Activated CD8-positive, alpha-beta T cell treated with anti-CD3 and anti-CD28 coated beads for 36 hours (primary cell): ENCODE measurements around the gene EFCAB11. TPM values are rescaled to one million over a fixed set of nuclear protein-coding genes. Genes with fewer than 3 reads are reported as not detected.

Experiments used
- ATAC-seq: fragments of 200-7000 bp; cut with Tn5 transposase; one replicate; pipeline ENCODE4 v1.10.0; 2021; ENCODE audit warnings: mild to moderate bottlenecking, moderate library complexity
- CTCF ChIA-PET: fragments of 350-600 bp; sonication (Branson Sonifier 250); formaldehyde crosslinking; loops from one replicate; lab custom pipeline; 2021; ENCODE audit warnings: antibody characterized with exemption; lab: Charles Lee
- POLR2A ChIA-PET: fragments of 350-600 bp; sonication (Branson Sonifier 250); formaldehyde crosslinking; loops from one replicate; lab custom pipeline; 2021; ENCODE audit warnings: antibody characterized with exemption; lab: Charles Lee
- DNase-seq: peaks from one replicate; pipeline ENCODE4 v3.0.0-alpha.2; 2020
- H3K27ac Mint-ChIP-seq: one replicate; pipeline ENCODE4 v1.8.0; 2021; ENCODE audit warnings: mild to moderate bottlenecking, mixed read lengths
- H3K27me3 Mint-ChIP-seq: one replicate; pipeline ENCODE4 v1.8.0; 2021; ENCODE audit warnings: mixed read lengths
- H3K36me3 Mint-ChIP-seq: one replicate; pipeline ENCODE4 v1.8.0; 2021; ENCODE audit warnings: low read depth, mixed read lengths
- H3K4me1 Mint-ChIP-seq: one replicate; pipeline ENCODE4 v1.8.0; 2021; ENCODE audit warnings: low read depth, mixed read lengths
- H3K4me3 Mint-ChIP-seq: one replicate; pipeline ENCODE4 v1.8.0; 2021; ENCODE audit warnings: mild to moderate bottlenecking, moderate library complexity, mixed read lengths
- H3K9me3 Mint-ChIP-seq: one replicate; pipeline ENCODE4 v1.8.0; 2021; ENCODE audit warnings: mixed read lengths
- CTCF ChIP-seq: fragments of 200-600 bp; IDR thresholded peaks from one replicate; pipeline ENCODE4 v1.8.0; 2022; ENCODE audit warnings: antibody characterized with exemption, mild to moderate bottlenecking
- intact Hi-C: fragments of 100-400 bp; cut with micrococcal nuclease; formaldehyde crosslinking; loops from one replicate; pipeline ENCODE4 v1.10.0; 2022
- total RNA-seq, 2 experiments: library from RNA; stranded (reverse); gene quantifications; one replicate each; pipeline ENCODE4 v1.2.3, GENCODE V29; 2021

The EFCAB11 gene
- total RNA-seq, 2 experiments from 2014 or later, result 6.6 to 8.4 TPM

- ChIA-PET POLR2A (interaction anchor here (1.0 kb wide), 1 partner anchor 139 kb away, joined by 3 read pairs; no protein-coding TSS in a partner anchor), CTCF (no interaction called here)
- Mint-ChIP-seq H3K4me3 (no peak overlapping the region), H3K9me3 (peaks cover 13% of the 10 kb centered on the region), H3K27ac (no peak overlapping the region), H3K27me3 (no peaks in the 10 kb centered on the region), H3K36me3 (peaks cover 7% of the 10 kb centered on the region), H3K4me1 (peaks cover 28% of the 10 kb centered on the region)
- intact Hi-C loops, result no loop called here
- no peak for TF ChIP-seq CTCF
- ATAC-seq, result no peak
- no peak for DNase-seq
These were observed 200.6 kb downstream of the EFCAB11 start for GRCh38 chr14:89753828-89754412.

- ChIA-PET POLR2A (interaction anchor here (1.0 to 1.2 kb wide), 4 partner anchors 12 to 131 kb away, joined by 4 to 5 read pairs (median 4); no protein-coding TSS in a partner anchor), CTCF (interaction anchor here (0.7 to 1.5 kb wide), 8 partner anchors 16 to 710 kb away, joined by 3 to 6 read pairs (median 3); no protein-coding TSS in a partner anchor)
- peak; percentile 55 for DNase-seq
- H3K4me3 Mint-ChIP-seq, result no peak overlapping the region
- peaks cover 3% of the 10 kb centered on the region for H3K36me3 Mint-ChIP-seq
- H3K4me1 Mint-ChIP-seq, result peaks cover 25% of the 10 kb centered on the region
- H3K27me3 Mint-ChIP-seq, result no peaks in the 10 kb centered on the region
- no peak for TF ChIP-seq CTCF
- intact Hi-C loops, result no loop called here
- H3K9me3 Mint-ChIP-seq, result peaks cover 18% of the 10 kb centered on the region
- peak; percentile 61 for ATAC-seq
- H3K27ac Mint-ChIP-seq, result peak overlapping the region; percentile 14
These were observed 203.6 kb downstream of the EFCAB11 start for GRCh38 chr14:89750908-89751392.

GRCh38 chr14:89750281-89750755 lies 204.2 kb downstream of the EFCAB11 start:
- peaks cover 18% of the 10 kb centered on the region for H3K9me3 Mint-ChIP-seq
- intact Hi-C loops, result no loop called here
- POLR2A ChIA-PET, result interaction anchor here (1.2 kb wide), 1 partner anchor 130 kb away, joined by 4 read pairs; no protein-coding TSS in a partner anchor

GRCh38 chr14:89748004-89748403 lies 206.5 kb downstream of the EFCAB11 start:
- H3K9me3 Mint-ChIP-seq, result peaks cover 13% of the 10 kb centered on the region
- DNase-seq (peak; percentile 31), ATAC-seq (no peak)
- no peaks in the 10 kb centered on the region for H3K36me3 Mint-ChIP-seq
- H3K27me3 Mint-ChIP-seq, result no peaks in the 10 kb centered on the region
- H3K27ac Mint-ChIP-seq, result no peak overlapping the region
- intact Hi-C loops, result no loop called here
- H3K4me3 Mint-ChIP-seq, result no peak overlapping the region
- peaks cover 26% of the 10 kb centered on the region for H3K4me1 Mint-ChIP-seq
- CTCF ChIA-PET, result interaction anchor here (0.6 to 0.8 kb wide), 2 partner anchors 13 to 77 kb away, joined by 3 to 4 read pairs; no protein-coding TSS in a partner anchor
- POLR2A ChIA-PET, result no interaction called here
- TF ChIP-seq CTCF, result no peak

More at GRCh38 chr14:89750281-89750755, 204.2 kb downstream of the EFCAB11 start:
- ATAC-seq (no peak), DNase-seq (no peak)
- Mint-ChIP-seq H3K27me3 (no peaks in the 10 kb centered on the region), H3K4me1 (peaks cover 25% of the 10 kb centered on the region), H3K36me3 (peaks cover 3% of the 10 kb centered on the region), H3K4me3 (no peak overlapping the region), H3K27ac (no peak overlapping the region)
- TF ChIP-seq CTCF, result no peak
- CTCF ChIA-PET, result interaction anchor here (1.1 to 1.5 kb wide), 4 partner anchors 17 to 709 kb away, joined by 3 to 6 read pairs (median 4); no protein-coding TSS in a partner anchor

- no peak for DNase-seq
- ATAC-seq, result no peak
- H3K9me3 Mint-ChIP-seq, result peaks cover 14% of the 10 kb centered on the region
- TF ChIP-seq CTCF, result no peak
- ChIA-PET CTCF (interaction anchor here (0.8 to 1.4 kb wide), 2 partner anchors 12 to 20 kb away, joined by 3 to 6 read pairs; no protein-coding TSS in a partner anchor), POLR2A (no interaction called here)
- no peak overlapping the region for H3K4me3 Mint-ChIP-seq
- H3K27ac Mint-ChIP-seq, result no peak overlapping the region
- intact Hi-C loops, result no loop called here
- peaks cover 27% of the 10 kb centered on the region for H3K4me1 Mint-ChIP-seq
- H3K27me3 Mint-ChIP-seq, result no peaks in the 10 kb centered on the region
- H3K36me3 Mint-ChIP-seq, result no peaks in the 10 kb centered on the region
These were observed 207.4 kb downstream of the EFCAB11 start for GRCh38 chr14:89747126-89747525.
